A549 (cell line): ENCODE data around the gene HDGFL2. TPM values are rescaled to one million over a fixed set of nuclear protein-coding genes. Genes with fewer than 3 reads are reported as not detected.

Experiments used
- ATAC-seq, 2 experiments: fragments of 200-7000 bp in 1 of 2; fragments of >200 bp in 1 of 2; cut with Nextera tagmentation in 1 of 2; cut with Tn5 transposase in 1 of 2; 3 replicates each; pipeline versions ENCODE4 v1.8.0 to v1.9.1; 2018 to 2020; ENCODE audit warnings: mild to moderate bottlenecking in 1 of 2, moderate library complexity in 1 of 2
- CTCF ChIA-PET: fragments of 300-600 bp; sonication (Branson Sonifier 250); formaldehyde crosslinking; extraction: SDS; loops from one replicate; lab custom pipeline; 2021; ENCODE audit warnings: antibody characterized with exemption, inconsistent platforms; lab: Yijun Ruan, JAX
- POLR2A ChIA-PET: fragments of 350-600 bp; formaldehyde crosslinking; extraction: SDS; loops from one replicate; lab custom pipeline; 2021; ENCODE audit warnings: antibody characterized with exemption, inconsistent platforms; lab: Yijun Ruan, JAX
- DNase-seq, 2 experiments: peaks; one replicate each; pipeline versions ENCODE4 v3.0.0 to v3.0.0-alpha.2; 2011 to 2016; ENCODE audit warnings: low read depth in 1 of 2, low spot score in 1 of 2
- FAIRE-seq: peaks from 2 replicates; lab custom pipeline; 2011; peaks lifted over from hg19 to GRCh38; lab: Jason Lieb, UNC
- H3K27ac ChIP-seq, 2 experiments: fragments of >200 bp; sonication (Bioruptor Twin); formaldehyde crosslinking; 3 replicates each; pipeline ENCODE4 v1.5.1; 2016 to 2017
- H3K4me1 ChIP-seq: fragments of >200 bp; sonication (Bioruptor Twin); formaldehyde crosslinking; 3 replicates; pipeline ENCODE4 v1.6.1; 2016
- H3K4me2 ChIP-seq: fragments of >200 bp; sonication (Bioruptor Twin); formaldehyde crosslinking; 3 replicates; pipeline ENCODE4 v1.6.1; 2016
- H3K4me3 ChIP-seq: fragments of >200 bp; sonication (Bioruptor Twin); formaldehyde crosslinking; 3 replicates; pipeline ENCODE4 v1.5.1; 2016
- H3K9me3 ChIP-seq: fragments of >200 bp; sonication (Bioruptor Twin); formaldehyde crosslinking; 3 replicates; pipeline ENCODE4 v1.6.1; 2016
- CBX8 ChIP-seq: fragments of 200-600 bp; sonication (generic); IDR thresholded peaks from 2 replicates; pipeline ENCODE4 v1.6.1; 2016
- CHD4 ChIP-seq: fragments of 200-600 bp; sonication (generic); IDR thresholded peaks from 2 replicates; pipeline ENCODE4 v1.6.1; 2016; ENCODE audit warnings: antibody characterized with exemption, mild to moderate bottlenecking, borderline replicate concordance
- E2F6 ChIP-seq: IDR thresholded peaks from 2 replicates; pipeline ENCODE4 v1.6.1; 2012; ENCODE audit warnings: low read depth, borderline replicate concordance
- EHF ChIP-seq: fragments of 250-450 bp; sonication (Bioruptor Pico); IDR thresholded peaks from 2 replicates; pipeline ENCODE4 v1.5.0; 2020; ENCODE audit warnings: mild to moderate bottlenecking
- EP300 ChIP-seq, 2 experiments: fragments of >200 bp; sonication (Bioruptor Twin); formaldehyde crosslinking; IDR thresholded peaks; 2 replicates in 1 of 2; 3 replicates in 1 of 2; pipeline ENCODE4 v1.6.1; 2016 to 2017
- FOSB ChIP-seq: fragments of 250-450 bp; sonication (Bioruptor Pico); IDR thresholded peaks from 2 replicates; pipeline ENCODE4 v1.5.0; 2020; ENCODE audit warnings: mild to moderate bottlenecking, moderate library complexity
- FOXS1 ChIP-seq: fragments of 250-450 bp; sonication (Bioruptor Pico); IDR thresholded peaks from 2 replicates; pipeline ENCODE4 v1.5.0; 2020; ENCODE audit warnings: mild to moderate bottlenecking, moderate library complexity
- GATA3 ChIP-seq: IDR thresholded peaks from 2 replicates; pipeline ENCODE4 v1.6.1; 2012; ENCODE audit warnings: borderline replicate concordance
- HEYL ChIP-seq: fragments of 250-450 bp; sonication (Bioruptor Pico); IDR thresholded peaks from 2 replicates; pipeline ENCODE4 v1.8.0; 2021; ENCODE audit warnings: mild to moderate bottlenecking, moderate library complexity
- HOXA7 ChIP-seq: fragments of 250-450 bp; sonication (Bioruptor Pico); IDR thresholded peaks from 2 replicates; pipeline ENCODE4 v1.5.0; 2020; ENCODE audit warnings: mild to moderate bottlenecking, moderate library complexity
- HOXB13 ChIP-seq: fragments of 250-450 bp; sonication (Bioruptor Pico); IDR thresholded peaks from 2 replicates; pipeline ENCODE4 v1.5.0; 2020; ENCODE audit warnings: low read depth, mild to moderate bottlenecking, moderate library complexity
- KDM1A ChIP-seq: fragments of 200-600 bp; sonication (generic); IDR thresholded peaks from 2 replicates; pipeline ENCODE4 v1.6.1; 2016; ENCODE audit warnings: low read depth, mild to moderate bottlenecking
- KDM5A ChIP-seq: fragments of 200-600 bp; sonication (generic); IDR thresholded peaks from 2 replicates; pipeline ENCODE4 v1.6.1; 2016; ENCODE audit warnings: antibody characterized with exemption, mild to moderate bottlenecking
- MAZ ChIP-seq: fragments of 150-350 bp; IDR thresholded peaks from 2 replicates; pipeline ENCODE4 v1.6.1; 2014; ENCODE audit warnings: antibody characterized with exemption, low read depth, low read length, borderline replicate concordance
- PBX3 ChIP-seq: IDR thresholded peaks from 2 replicates; pipeline ENCODE4 v1.6.1; 2012
- POLR2A ChIP-seq: IDR thresholded peaks from 2 replicates; pipeline ENCODE4 v1.6.1; 2012; ENCODE audit warnings: mild to moderate bottlenecking, low read length
- RARB ChIP-seq: fragments of 250-450 bp; sonication (Bioruptor Pico); IDR thresholded peaks from 2 replicates; pipeline ENCODE4 v1.8.0; 2021; ENCODE audit warnings: mild to moderate bottlenecking, moderate library complexity
- RCOR1 ChIP-seq: fragments of 150-350 bp; IDR thresholded peaks from 2 replicates; pipeline ENCODE4 v1.6.1; 2014; ENCODE audit warnings: antibody characterized with exemption, low read length, low read depth
- RNF2 ChIP-seq: fragments of 200-600 bp; sonication (generic); IDR thresholded peaks from 2 replicates; pipeline ENCODE4 v1.6.1; 2016; ENCODE audit warnings: low read depth, mild to moderate bottlenecking, antibody characterized with exemption, moderate library complexity, borderline replicate concordance
- SMC3 ChIP-seq: fragments of >200 bp; sonication (Bioruptor Twin); formaldehyde crosslinking; IDR thresholded peaks from 3 replicates; pipeline ENCODE4 v1.6.1; 2018; ENCODE audit warnings: inconsistent platforms
- SREBF2 ChIP-seq: fragments of 450-650 bp; IDR thresholded peaks from 2 replicates; pipeline ENCODE4 v1.6.1; 2014; ENCODE audit warnings: mild to moderate bottlenecking, moderate library complexity
- USF2 ChIP-seq: fragments of 450-650 bp; IDR thresholded peaks from 2 replicates; pipeline ENCODE4 v1.6.1; 2014; ENCODE audit warnings: antibody characterized with exemption
- ZC3H11A ChIP-seq: fragments of 450-650 bp; IDR thresholded peaks from 2 replicates; pipeline ENCODE4 v1.6.1; 2014; ENCODE audit warnings: antibody characterized with exemption, mild to moderate bottlenecking
- ZNF302 ChIP-seq: fragments of 250-450 bp; sonication (Bioruptor Pico); IDR thresholded peaks from 2 replicates; pipeline ENCODE4 v1.9.0; 2021; ENCODE audit warnings: inconsistent platforms, mild to moderate bottlenecking, moderate library complexity
- ZSCAN20 ChIP-seq: fragments of 250-450 bp; sonication (Bioruptor Pico); IDR thresholded peaks from 2 replicates; pipeline ENCODE4 v1.8.0; 2022; ENCODE audit warnings: mild to moderate bottlenecking, moderate library complexity
- WGBS: methylation state at CpG from one replicate; pipeline ENCODE4 v1.1.6; 2017; ENCODE audit errors: missing lambda C conversion rate; 5-methylcytosine and 5-hydroxymethylcytosine counted together
- polyA plus RNA-seq, 4 experiments: library from polyadenylated mRNA; depleted of rRNA in 3 of 4; stranded (reverse); fragments of >200 nt; fragmentation: RNase III in 1 of 4; extraction: RNeasy Plus Mini Kit Qiagen cat#74134 plus additional on column Dnase treatment in 1 of 4; gene quantifications; 2 replicates in 3 of 4; 3 replicates in 1 of 4; pipeline ENCODE4 v1.2.3, GENCODE V29; 2011 to 2017
- TF ChIP-seq, protein P1 (sequence below): fragments of 250-450 bp; sonication (Bioruptor Pico); IDR thresholded peaks from 2 replicates; pipeline ENCODE4 v1.5.0; 2021; ENCODE audit warnings: mild to moderate bottlenecking, moderate library complexity, borderline replicate concordance
- TF ChIP-seq, protein P2 (sequence below): fragments of >200 bp; sonication (Bioruptor Twin); formaldehyde crosslinking; IDR thresholded peaks from 2 replicates; pipeline ENCODE4 v1.6.1; 2016
- TF ChIP-seq, protein P3 (sequence below): fragments of >200 bp; sonication (Bioruptor Twin); formaldehyde crosslinking; IDR thresholded peaks from 3 replicates; pipeline ENCODE4 v1.6.1; 2016

The HDGFL2 gene
- polyA plus RNA-seq, 2 of the 4 experiments (the other 2 are of a cell fraction): 10.8 to 34.3 TPM

DNA sequence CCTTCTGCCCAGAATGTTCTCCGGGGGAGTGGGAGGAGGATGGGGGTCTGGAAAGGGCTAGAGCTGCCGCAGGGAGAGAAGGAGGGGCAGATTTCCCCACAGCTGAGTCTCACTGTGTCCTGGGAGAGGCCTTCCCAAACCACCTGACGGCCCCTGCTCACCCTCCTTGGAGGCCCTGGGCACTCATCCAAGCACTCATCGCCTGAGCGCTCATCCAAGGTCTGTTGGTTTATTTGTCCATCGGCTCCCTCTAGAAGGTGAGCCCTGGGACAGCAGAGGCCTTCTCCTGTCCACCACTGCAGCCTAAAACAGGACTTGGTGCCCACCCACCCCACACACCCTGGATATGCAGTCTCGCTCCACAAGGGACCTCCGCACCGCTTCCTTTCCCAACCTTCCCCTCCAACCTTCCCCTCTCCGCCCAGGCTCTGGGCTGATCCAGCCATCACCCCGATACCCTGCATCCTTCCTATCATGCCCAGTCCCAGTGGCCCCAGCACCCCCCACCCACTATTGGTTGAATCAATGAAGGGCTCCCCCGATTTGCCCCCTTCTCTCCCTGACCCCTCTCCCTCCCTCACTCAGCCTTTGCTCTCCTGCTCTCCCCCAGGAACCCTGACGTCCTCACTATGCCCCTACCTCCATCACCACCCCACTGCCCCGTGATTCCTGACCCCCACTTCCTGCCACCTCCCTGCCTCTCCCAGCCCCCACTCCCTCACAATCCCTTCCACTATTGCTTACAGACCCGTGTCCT is 16.2 kb upstream of the HDGFL2 start:
- ChIA-PET CTCF (interaction anchor here (1.0 kb wide), 1 partner anchor 56 kb away, joined by 4 read pairs; the partner anchor contains the start of gene SH3GL1), POLR2A (no interaction called here)
- TF ChIP-seq MAZ (no peak), ZSCAN20 (CRISPR knock-in tag) (no peak), SMC3 (no peak), RARB (CRISPR knock-in tag) (no peak), E2F6 (no peak), CHD4 (no peak), RCOR1 (no peak), EP300 (IDR thresholded peaks at IDR 0.05) (no peak), HOXB13 (CRISPR knock-in tag) (no peak), EHF (CRISPR knock-in tag) (no peak), ZNF302 (no peak), RNF2 (no peak), ZC3H11A (no peak), USF2 (no peak), HEYL (CRISPR knock-in tag) (no peak), HOXA7 (no peak)
- TF ChIP-seq, protein P1, sequence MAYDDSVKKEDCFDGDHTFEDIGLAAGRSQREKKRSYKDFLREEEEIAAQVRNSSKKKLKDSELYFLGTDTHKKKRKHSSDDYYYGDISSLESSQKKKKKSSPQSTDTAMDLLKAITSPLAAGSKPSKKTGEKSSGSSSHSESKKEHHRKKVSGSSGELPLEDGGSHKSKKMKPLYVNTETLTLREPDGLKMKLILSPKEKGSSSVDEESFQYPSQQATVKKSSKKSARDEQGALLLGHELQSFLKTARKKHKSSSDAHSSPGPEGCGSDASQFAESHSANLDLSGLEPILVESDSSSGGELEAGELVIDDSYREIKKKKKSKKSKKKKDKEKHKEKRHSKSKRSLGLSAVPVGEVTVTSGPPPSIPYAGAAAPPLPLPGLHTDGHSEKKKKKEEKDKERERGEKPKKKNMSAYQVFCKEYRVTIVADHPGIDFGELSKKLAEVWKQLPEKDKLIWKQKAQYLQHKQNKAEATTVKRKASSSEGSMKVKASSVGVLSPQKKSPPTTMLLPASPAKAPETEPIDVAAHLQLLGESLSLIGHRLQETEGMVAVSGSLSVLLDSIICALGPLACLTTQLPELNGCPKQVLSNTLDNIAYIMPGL (CRISPR knock-in tag): no peak
- Histone ChIP-seq H3K9me3 (no peaks in the 10 kb centered on the region), H3K27ac (peak overlapping the region in 1 of 2 experiments; percentile 96; a peak in 3 of 6 replicates), H3K4me2 (peak overlapping the region; percentile 95), H3K4me3 (no peak overlapping the region), H3K4me1 (peaks cover 14% of the 10 kb centered on the region; the same call in 2 of the 3 replicates)
- ATAC-seq (peak; percentile 7 to 9; a peak in 3 of 6 replicates), FAIRE-seq (no peak), DNase-seq (no peak)
- WGBS: 69% methylated on average over 11 of the region's 15 CpGs

DNA sequence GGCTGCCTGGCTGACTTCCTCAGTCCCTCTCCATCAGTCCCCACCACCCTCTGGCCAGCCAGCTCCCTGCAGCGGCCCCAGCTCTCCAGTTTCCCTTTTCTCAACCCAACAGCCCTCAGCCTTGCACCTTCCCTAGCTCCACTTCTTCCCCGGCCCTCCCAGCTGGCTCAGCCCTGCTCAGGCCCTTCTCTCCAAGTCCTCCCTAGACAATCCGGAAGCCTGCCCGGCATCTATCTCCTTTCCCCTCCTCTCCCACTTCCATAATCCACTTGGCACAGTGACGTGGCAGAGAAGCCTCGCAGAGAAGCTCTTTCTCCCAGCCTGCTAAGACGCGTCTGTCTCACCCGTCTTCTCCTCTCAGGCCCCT is 15.6 kb upstream of the HDGFL2 start:
- peak overlapping the region; percentile 56 for H3K4me3 ChIP-seq
- TF ChIP-seq, protein P1 (CRISPR knock-in tag): no peak
- no peak for TF ChIP-seq KDM5A
- no peak for TF ChIP-seq GATA3
- no peak for TF ChIP-seq EHF (CRISPR knock-in tag)
- TF ChIP-seq FOXS1: no peak
- TF ChIP-seq ZSCAN20 (CRISPR knock-in tag): no peak
- no peak for TF ChIP-seq CBX8
- TF ChIP-seq PBX3: no peak
- TF ChIP-seq, protein P2, sequence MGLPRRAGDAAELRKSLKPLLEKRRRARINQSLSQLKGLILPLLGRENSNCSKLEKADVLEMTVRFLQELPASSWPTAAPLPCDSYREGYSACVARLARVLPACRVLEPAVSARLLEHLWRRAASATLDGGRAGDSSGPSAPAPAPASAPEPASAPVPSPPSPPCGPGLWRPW: no peak
- TF ChIP-seq POLR2A: no peak
- TF ChIP-seq, protein P3, sequence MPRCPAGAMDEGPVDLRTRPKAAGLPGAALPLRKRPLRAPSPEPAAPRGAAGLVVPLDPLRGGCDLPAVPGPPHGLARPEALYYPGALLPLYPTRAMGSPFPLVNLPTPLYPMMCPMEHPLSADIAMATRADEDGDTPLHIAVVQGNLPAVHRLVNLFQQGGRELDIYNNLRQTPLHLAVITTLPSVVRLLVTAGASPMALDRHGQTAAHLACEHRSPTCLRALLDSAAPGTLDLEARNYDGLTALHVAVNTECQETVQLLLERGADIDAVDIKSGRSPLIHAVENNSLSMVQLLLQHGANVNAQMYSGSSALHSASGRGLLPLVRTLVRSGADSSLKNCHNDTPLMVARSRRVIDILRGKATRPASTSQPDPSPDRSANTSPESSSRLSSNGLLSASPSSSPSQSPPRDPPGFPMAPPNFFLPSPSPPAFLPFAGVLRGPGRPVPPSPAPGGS: no peak
- no peak for TF ChIP-seq ZC3H11A
- no peak for TF ChIP-seq FOSB
- TF ChIP-seq RNF2: no peak
- TF ChIP-seq RARB (CRISPR knock-in tag): no peak
- TF ChIP-seq MAZ: no peak
- no peak for TF ChIP-seq KDM1A
- no peak for TF ChIP-seq SREBF2

More for the DNA sequence above, 15.6 kb upstream of the HDGFL2 start:
- DNase-seq (no peak), FAIRE-seq (no peak), ATAC-seq (peak in 1 of 2 experiments; percentile 5; a peak in 2 of 6 replicates)
- Histone ChIP-seq H3K4me1 (peaks cover 14% of the 10 kb centered on the region; the same call in 2 of the 3 replicates), H3K27ac (peak overlapping the region; percentile 29 to 96; a peak in 4 of 6 replicates), H3K4me2 (peak overlapping the region; percentile 95), H3K9me3 (no peaks in the 10 kb centered on the region)
- ChIA-PET POLR2A (interaction anchor here (1.0 to 1.2 kb wide), 2 partner anchors 14 to 15 kb away, joined by 3 read pairs; no protein-coding TSS in a partner anchor), CTCF (interaction anchor here (1.0 kb wide), 1 partner anchor 56 kb away, joined by 4 read pairs; the partner anchor contains the start of gene SH3GL1)
- 65% methylated on average over 9 of the region's 9 CpGs for WGBS
